ENCODE measurements around the gene GRIA1. TPM values are rescaled to one million over a fixed set of nuclear protein-coding genes. Genes with fewer than 3 reads are reported as not detected.

GRIA1 gene
- total RNA-seq, 1 experiment from 2014 or later = 0.81 TPM

DNA sequence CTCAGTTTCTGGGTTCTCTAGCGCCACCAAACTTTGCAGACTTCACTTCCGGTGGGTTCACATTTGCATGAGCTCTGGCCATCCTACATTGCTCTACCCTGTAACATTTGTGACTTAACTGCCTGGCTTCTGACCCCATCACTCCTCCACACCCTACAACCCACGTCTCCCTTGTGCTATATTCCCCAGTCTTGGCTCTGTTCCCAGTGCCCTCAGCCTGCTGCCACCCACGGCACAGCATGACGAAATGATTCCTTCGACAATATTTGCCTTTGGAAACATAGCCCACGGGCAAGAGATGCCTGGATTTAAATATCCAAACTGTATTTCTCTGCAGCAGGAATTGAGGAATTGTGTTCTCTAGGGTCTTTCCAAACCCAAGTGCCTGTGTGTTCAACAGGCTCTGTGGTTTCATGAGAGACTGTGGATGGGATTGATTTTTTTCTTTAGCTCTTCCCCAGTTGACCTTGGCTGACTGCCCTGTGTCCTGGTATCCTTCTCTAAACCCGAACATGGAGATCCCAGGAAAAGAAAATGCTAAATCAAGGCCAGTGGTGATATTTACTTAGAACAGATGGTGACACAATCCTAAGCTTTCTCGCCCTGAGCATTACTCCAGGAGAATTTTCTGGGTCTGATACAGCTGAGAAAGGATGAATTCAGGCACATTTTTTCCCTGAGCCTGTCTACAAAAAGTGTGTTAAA is 44.4 kb upstream of the GRIA1 start:
- ATAC-seq = peak; percentile 53
- no peaks in the 10 kb centered on the region for H3K27me3 Mint-ChIP-seq (ENCODE audit: low read depth)
- peaks cover 32% of the 10 kb centered on the region for H3K4me1 Mint-ChIP-seq
- CTCF ChIA-PET = interaction anchor here (0.7 to 0.8 kb wide), 2 partner anchors 381 to 519 kb away, joined by 3 read pairs; no protein-coding TSS in a partner anchor
- no peak overlapping the region for H3K27ac Mint-ChIP-seq
- no peaks in the 10 kb centered on the region for H3K9me3 Mint-ChIP-seq
- H3K36me3 Mint-ChIP-seq = no peaks in the 10 kb centered on the region
- POLR2A ChIA-PET = no interaction called here
- no peak overlapping the region for H3K4me3 Mint-ChIP-seq
- DNase-seq (ENCODE audit: low spot score) = no peak
- TF ChIP-seq E2F4 (CRISPR knock-in tag; IDR thresholded peaks at IDR 0.05; ENCODE audit: borderline replicate concordance, low read depth) = no peak

DNA sequence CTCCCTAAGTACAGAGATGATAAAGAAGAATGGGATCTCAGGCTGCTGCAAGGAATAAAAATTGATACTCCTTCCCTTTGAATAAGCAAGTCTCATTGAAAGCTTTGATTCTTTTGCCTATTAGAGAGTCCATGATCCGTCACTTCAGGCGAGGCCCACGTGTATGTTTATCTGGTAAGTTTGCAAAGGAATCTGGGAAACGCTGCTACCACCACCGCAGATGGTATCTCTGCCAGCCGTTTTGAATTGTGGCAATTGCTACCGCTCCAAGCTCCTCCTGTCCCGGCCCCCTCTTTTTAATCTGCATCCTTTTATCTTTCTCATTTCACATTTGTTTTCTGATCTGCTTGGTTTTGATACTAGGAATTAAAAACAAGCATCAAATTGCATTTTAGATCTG is 42.9 kb upstream of the GRIA1 start:
- ChIA-PET CTCF (no interaction called here), POLR2A (no interaction called here)
- Mint-ChIP-seq H3K4me1 (peaks cover 35% of the 10 kb centered on the region), H3K27me3 (ENCODE audit: low read depth) (no peaks in the 10 kb centered on the region), H3K9me3 (no peaks in the 10 kb centered on the region), H3K27ac (no peak overlapping the region), H3K4me3 (no peak overlapping the region), H3K36me3 (no peaks in the 10 kb centered on the region)
- DNase-seq (ENCODE audit: low spot score) (no peak), ATAC-seq (no peak)
- TF ChIP-seq AR (CRISPR knock-in tag; IDR thresholded peaks at IDR 0.05) (no peak), USF2 (CRISPR knock-in tag; IDR thresholded peaks at IDR 0.05) (no peak), ZNF138 (CRISPR knock-in tag; conservative IDR thresholded peaks at IDR 0.05) (no peak), SP1 (CRISPR knock-in tag; conservative IDR thresholded peaks at IDR 0.05) (no peak), JAZF1 (CRISPR knock-in tag; IDR thresholded peaks at IDR 0.05) (no peak), TEAD1 (CRISPR knock-in tag; IDR thresholded peaks at IDR 0.05) (no peak), ELF4 (CRISPR knock-in tag; IDR thresholded peaks at IDR 0.05; ENCODE audit: low read depth) (no peak), ZNF232 (CRISPR knock-in tag; IDR thresholded peaks at IDR 0.05) (no peak), FOXP1 (CRISPR knock-in tag; IDR thresholded peaks at IDR 0.05; ENCODE audit: borderline replicate concordance) (no peak), ZBTB43 (CRISPR knock-in tag; IDR thresholded peaks at IDR 0.05) (no peak), ZMAT4 (CRISPR knock-in tag; IDR thresholded peaks at IDR 0.05) (no peak), ARID4B (CRISPR knock-in tag; IDR thresholded peaks at IDR 0.05; ENCODE audit: borderline replicate concordance) (no peak), FOXJ3 (CRISPR knock-in tag; IDR thresholded peaks at IDR 0.05; ENCODE audit: borderline replicate concordance) (no peak), SMAD4 (CRISPR knock-in tag; IDR thresholded peaks at IDR 0.05) (no peak), GTF2I (CRISPR knock-in tag; conservative IDR thresholded peaks at IDR 0.05) (no peak)
- TF ChIP-seq, protein P1, sequence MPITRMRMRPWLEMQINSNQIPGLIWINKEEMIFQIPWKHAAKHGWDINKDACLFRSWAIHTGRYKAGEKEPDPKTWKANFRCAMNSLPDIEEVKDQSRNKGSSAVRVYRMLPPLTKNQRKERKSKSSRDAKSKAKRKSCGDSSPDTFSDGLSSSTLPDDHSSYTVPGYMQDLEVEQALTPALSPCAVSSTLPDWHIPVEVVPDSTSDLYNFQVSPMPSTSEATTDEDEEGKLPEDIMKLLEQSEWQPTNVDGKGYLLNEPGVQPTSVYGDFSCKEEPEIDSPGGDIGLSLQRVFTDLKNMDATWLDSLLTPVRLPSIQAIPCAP (CRISPR knock-in tag; IDR thresholded peaks at IDR 0.05) = no peak
- TF ChIP-seq, protein P2, sequence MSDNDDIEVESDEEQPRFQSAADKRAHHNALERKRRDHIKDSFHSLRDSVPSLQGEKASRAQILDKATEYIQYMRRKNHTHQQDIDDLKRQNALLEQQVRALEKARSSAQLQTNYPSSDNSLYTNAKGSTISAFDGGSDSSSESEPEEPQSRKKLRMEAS (CRISPR knock-in tag; IDR thresholded peaks at IDR 0.05) = no peak
- TF ChIP-seq, protein P3, sequence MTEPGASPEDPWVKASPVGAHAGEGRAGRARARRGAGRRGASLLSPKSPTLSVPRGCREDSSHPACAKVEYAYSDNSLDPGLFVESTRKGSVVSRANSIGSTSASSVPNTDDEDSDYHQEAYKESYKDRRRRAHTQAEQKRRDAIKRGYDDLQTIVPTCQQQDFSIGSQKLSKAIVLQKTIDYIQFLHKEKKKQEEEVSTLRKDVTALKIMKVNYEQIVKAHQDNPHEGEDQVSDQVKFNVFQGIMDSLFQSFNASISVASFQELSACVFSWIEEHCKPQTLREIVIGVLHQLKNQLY (CRISPR knock-in tag; IDR thresholded peaks at IDR 0.05) = no peak
- TF ChIP-seq, protein P4, sequence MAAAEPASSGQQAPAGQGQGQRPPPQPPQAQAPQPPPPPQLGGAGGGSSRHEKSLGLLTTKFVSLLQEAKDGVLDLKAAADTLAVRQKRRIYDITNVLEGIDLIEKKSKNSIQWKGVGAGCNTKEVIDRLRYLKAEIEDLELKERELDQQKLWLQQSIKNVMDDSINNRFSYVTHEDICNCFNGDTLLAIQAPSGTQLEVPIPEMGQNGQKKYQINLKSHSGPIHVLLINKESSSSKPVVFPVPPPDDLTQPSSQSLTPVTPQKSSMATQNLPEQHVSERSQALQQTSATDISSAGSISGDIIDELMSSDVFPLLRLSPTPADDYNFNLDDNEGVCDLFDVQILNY (CRISPR knock-in tag; IDR thresholded peaks at IDR 0.05) = no peak

Measured in WTC11 (cell line).